Measurements from ENCODE around the gene ZNF552.

Gene ZNF552

GRCh38 chr19:57776764-57777296 is 37.9 kb downstream of the ZNF552 start:
- no peak for DNase-seq (ENCODE audit: low read depth)

- DNase-seq (ENCODE audit: low read depth) = no peak
Observed at GRCh38 chr19:57773488-57773887, 41.2 kb downstream of the ZNF552 start.

DNA sequence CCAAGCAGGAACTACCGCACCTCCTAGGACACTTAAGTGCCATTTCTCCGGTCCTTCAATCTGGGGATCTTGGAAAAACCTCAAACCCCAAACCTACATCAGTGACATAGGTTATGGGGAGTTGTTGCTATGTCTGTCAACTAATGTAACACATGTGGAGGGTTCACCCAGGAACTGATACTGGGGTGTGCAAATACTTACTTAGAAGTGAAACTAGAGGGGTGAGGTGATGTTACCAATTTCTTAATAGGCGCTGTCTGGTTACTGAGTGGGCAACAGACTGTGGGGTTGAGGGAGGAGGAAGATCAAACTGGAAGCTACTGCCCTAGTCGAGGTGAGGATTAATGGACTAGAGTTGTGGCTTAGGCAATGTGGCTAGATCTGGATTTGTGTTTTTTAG is 43.3 kb downstream of the ZNF552 start:
- no peak for DNase-seq (ENCODE audit: low read depth)

GRCh38 chr19:57769345-57770131 is 45.2 kb downstream of the ZNF552 start, which contains the start of gene ZNF586:
TSS of gene ZNF586 (plus strand) at chr19:57769676. CDS start at chr19:57769843, 167 bp downstream.
- peak; percentile 77 for DNase-seq (ENCODE audit: low read depth)

DNA sequence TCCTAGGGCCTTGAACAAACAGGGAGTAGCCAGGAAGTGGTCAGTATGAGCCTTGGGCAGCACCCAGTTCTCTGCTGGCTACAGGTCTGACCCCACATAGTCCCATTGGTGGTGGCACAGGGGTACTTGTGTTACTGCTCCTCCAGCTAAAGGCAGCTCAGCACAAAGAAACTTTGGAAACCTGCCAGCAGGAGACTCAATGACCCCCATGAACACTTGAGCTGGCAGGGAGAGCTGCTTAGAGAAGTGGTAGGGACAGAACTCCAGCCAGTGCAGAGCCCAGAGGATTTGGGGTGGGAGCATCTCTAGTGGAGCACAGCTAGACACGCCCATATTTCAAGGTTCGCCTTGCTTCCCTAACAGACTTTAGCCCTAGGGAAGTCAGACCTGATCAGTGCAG is 55.6 kb downstream of the ZNF552 start:
- DNase-seq (ENCODE audit: low read depth) = no peak

DNA sequence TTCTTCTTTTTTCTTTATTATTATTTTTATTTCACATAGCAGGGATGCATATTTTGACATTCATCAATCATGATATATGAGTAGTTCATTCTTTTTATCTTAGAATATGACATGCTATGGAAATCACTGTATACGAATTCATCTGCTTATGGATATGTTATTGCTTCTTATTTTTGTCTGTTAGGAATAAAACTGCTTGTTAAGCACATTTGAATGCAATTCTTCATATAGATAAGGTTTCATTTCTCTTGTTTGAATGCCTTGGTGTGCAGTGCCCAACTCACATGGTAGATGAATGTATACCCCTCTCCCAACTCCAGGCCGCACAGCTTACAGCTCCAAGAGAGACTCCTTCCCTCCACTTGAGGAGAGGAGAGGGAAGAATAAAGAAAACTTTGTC is 56.8 kb downstream of the ZNF552 start:
- no peak for DNase-seq (ENCODE audit: low read depth)

All from stimulated activated CD8-positive, alpha-beta memory T cell treated with anti-CD3 and anti-CD28 coated beads, Interleukin-12 subunit alpha, Interleukin-12 subunit beta, amount 100 ng/mL, for 1 hour (primary cell).